Esophagus muscularis mucosa (tissue), 4 donors: ENCODE results near the gene VPS39.

Source experiments
- EP300 ChIP-seq: sonication (generic); formaldehyde crosslinking; IDR thresholded peaks from one replicate; pipeline ENCODE4 v1.6.1; 2017; ENCODE audit warnings: antibody characterized with exemption
- POLR2A ChIP-seq: fragments of 450-650 bp; IDR thresholded peaks from one replicate; pipeline ENCODE4 v1.6.1; 2017; ENCODE audit warnings: antibody characterized with exemption, moderate library complexity, mild to moderate bottlenecking, low read depth
- POLR2AphosphoS5 ChIP-seq, 2 donors: sonication (generic); formaldehyde crosslinking; IDR thresholded peaks; one replicate each; pipeline ENCODE4 v1.6.1; 2017; ENCODE audit warnings: antibody characterized with exemption in 2 of 2
- TF ChIP-seq, protein P1 (sequence below), 3 experiments: fragments of 200-600 bp in 2 of 3; fragments of 450-650 bp in 1 of 3; sonication (generic) in 2 of 3; IDR thresholded peaks; one replicate each; pipeline ENCODE4 v1.5.1; 2017 to 2019; ENCODE audit warnings: antibody characterized with exemption in 3 of 3, mild to moderate bottlenecking in 2 of 3, moderate library complexity in 1 of 3

DNA sequence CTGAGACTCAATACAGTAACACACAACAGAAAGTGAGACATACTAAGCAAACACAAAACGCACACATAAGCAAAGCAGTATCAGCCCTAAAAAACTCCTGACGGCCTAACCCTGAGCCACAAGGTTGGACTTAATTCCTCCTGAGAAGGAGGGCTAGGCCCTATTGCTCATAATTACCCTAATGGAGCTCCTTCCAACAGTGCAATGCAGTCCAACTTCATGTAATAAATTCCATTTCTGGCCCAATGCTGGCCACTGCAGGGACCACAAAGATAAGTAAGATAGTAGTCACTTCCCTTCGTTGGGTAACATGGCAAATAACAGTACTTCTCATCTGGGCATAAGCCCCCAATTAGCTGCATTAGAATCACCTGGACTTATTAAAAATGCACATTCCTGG lies 4.2 kb downstream of the VPS39 start:
- TF ChIP-seq, protein P1, sequence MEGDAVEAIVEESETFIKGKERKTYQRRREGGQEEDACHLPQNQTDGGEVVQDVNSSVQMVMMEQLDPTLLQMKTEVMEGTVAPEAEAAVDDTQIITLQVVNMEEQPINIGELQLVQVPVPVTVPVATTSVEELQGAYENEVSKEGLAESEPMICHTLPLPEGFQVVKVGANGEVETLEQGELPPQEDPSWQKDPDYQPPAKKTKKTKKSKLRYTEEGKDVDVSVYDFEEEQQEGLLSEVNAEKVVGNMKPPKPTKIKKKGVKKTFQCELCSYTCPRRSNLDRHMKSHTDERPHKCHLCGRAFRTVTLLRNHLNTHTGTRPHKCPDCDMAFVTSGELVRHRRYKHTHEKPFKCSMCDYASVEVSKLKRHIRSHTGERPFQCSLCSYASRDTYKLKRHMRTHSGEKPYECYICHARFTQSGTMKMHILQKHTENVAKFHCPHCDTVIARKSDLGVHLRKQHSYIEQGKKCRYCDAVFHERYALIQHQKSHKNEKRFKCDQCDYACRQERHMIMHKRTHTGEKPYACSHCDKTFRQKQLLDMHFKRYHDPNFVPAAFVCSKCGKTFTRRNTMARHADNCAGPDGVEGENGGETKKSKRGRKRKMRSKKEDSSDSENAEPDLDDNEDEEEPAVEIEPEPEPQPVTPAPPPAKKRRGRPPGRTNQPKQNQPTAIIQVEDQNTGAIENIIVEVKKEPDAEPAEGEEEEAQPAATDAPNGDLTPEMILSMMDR (IDR thresholded peaks at IDR 0.05): no peak
- no peak for TF ChIP-seq POLR2A
- no peak for TF ChIP-seq POLR2AphosphoS5 (IDR thresholded peaks at IDR 0.05)
- no peak for TF ChIP-seq EP300
